Pancreas (tissue), 10 donors: ENCODE data around the gene YJEFN3. TPM values are rescaled to one million over a fixed set of nuclear protein-coding genes. Genes with fewer than 3 reads are reported as not detected.

ENCODE experiments used
- ATAC-seq, 4 donors: fragments of 200-7000 bp; cut with Tn5 transposase; one replicate each; pipeline versions ENCODE4 v1.8.0 to v1.9.1; 2020; ENCODE audit warnings: mild to moderate bottlenecking in 4 of 4, moderate library complexity in 4 of 4
- DNase-seq, 6 donors: peaks; one replicate each; pipeline ENCODE4 v3.0.0-alpha.2; 2020
- FAIRE-seq: peaks from 2 replicates; lab custom pipeline; 2012; peaks lifted over from hg19 to GRCh38; lab: Jason Lieb, UNC
- H3K27ac ChIP-seq, 4 donors: fragments of 200-600 bp; sonication (generic); 1 replicate in 3 of 4; 2 replicates in 1 of 4; pipeline versions ENCODE4 v1.5.0 to v1.8.0; 2020
- H3K27me3 ChIP-seq, 4 donors: fragments of 200-600 bp; one replicate each; pipeline ENCODE4 v1.8.0; 2021
- H3K36me3 ChIP-seq, 3 donors: fragments of 200-600 bp; sonication (generic) in 1 of 3; one replicate each; pipeline versions ENCODE4 v1.5.0 to v1.8.0; 2020 to 2021
- H3K4me1 ChIP-seq, 3 donors: fragments of 200-600 bp; one replicate each; pipeline ENCODE4 v1.8.0; 2021
- H3K4me3 ChIP-seq, 4 donors: fragments of 200-600 bp; sonication (generic) in 2 of 4; one replicate each; pipeline versions ENCODE4 v1.5.0 to v1.8.0; 2020 to 2021
- H3K9me3 ChIP-seq, 4 donors: fragments of 200-600 bp; one replicate each; pipeline ENCODE4 v1.8.0; 2021
- WGBS, 2 donors: extraction: QIAGEN DNeasy Blood & Tissue Kit; methylation state at CpG; one replicate each; pipeline ENCODE4 v1.1.7; 2013; 5-methylcytosine and 5-hydroxymethylcytosine counted together
- intact Hi-C, 3 donors: fragments of 100-400 bp; cut with DNase I; formaldehyde crosslinking; loops; one replicate each; pipeline versions ENCODE4 v1.11.1 to v1.14.2; 2022
- polyA plus RNA-seq, 2 donors: library from polyadenylated mRNA; stranded (reverse); fragments of 200-250 nt; gene quantifications; one replicate each; pipeline ENCODE4 v1.2.3, GENCODE V29; 2013
- total RNA-seq, 6 donors: library from RNA; stranded (reverse); fragmentation: NEBNext Ultra II Directional in 4 of 6; extraction: Animal tissue kit (Norgen Biotek cat#: 25700) in 4 of 6; gene quantifications; one replicate each; pipeline versions ENCODE4 v1.2.1 to v1.2.4, GENCODE V29; 2021 to 2023
- TF ChIP-seq, protein P1 (sequence below), 4 donors: fragments of 200-600 bp; sonication (generic) in 3 of 4; IDR thresholded peaks; one replicate each; pipeline versions ENCODE4 v1.5.0 to v1.8.0; 2021; ENCODE audit warnings: antibody characterized with exemption in 4 of 4
- donor health status: healthy with polysubstance abuse.
- donor health status: DM: no; HTN: no; CAD: no; lungs with moderate emphysema.
- donor health status: DM: no; HTN: no; CAD: no.
- donor health status: control.
- donor health status: control.
- donor health status: Bipolar disorder and iron deficiency.
- donor health status: DM: yes; HTN: yes; CAD: no.
- donor health status: DM: no; HTN: no; CAD: no.
- donor health status: DM: no; HTN: no; CAD: no.
- donor health status: DM: yes; HTN: yes; CAD: no.

YJEFN3 gene
- total and polyA plus RNA-seq, 8 donors, result 0.76 to 38.8 (median 2.3) TPM

- H3K27ac ChIP-seq, result no peak overlapping the region
- intact Hi-C loops, result loop anchor here in 2 of 3 donors (10.0 kb wide), 2 partner anchors 86 to 396 kb away; no protein-coding TSS in a partner anchor
- H3K4me3 ChIP-seq, result no peak overlapping the region
- no peaks in the 10 kb centered on the region for H3K9me3 ChIP-seq
- DNase-seq, result peak in 1 of 6 donors; percentile 24
- no peak for FAIRE-seq
- no peaks in the 10 kb centered on the region for H3K4me1 ChIP-seq
- TF ChIP-seq, protein P1, sequence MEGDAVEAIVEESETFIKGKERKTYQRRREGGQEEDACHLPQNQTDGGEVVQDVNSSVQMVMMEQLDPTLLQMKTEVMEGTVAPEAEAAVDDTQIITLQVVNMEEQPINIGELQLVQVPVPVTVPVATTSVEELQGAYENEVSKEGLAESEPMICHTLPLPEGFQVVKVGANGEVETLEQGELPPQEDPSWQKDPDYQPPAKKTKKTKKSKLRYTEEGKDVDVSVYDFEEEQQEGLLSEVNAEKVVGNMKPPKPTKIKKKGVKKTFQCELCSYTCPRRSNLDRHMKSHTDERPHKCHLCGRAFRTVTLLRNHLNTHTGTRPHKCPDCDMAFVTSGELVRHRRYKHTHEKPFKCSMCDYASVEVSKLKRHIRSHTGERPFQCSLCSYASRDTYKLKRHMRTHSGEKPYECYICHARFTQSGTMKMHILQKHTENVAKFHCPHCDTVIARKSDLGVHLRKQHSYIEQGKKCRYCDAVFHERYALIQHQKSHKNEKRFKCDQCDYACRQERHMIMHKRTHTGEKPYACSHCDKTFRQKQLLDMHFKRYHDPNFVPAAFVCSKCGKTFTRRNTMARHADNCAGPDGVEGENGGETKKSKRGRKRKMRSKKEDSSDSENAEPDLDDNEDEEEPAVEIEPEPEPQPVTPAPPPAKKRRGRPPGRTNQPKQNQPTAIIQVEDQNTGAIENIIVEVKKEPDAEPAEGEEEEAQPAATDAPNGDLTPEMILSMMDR (IDR thresholded peaks at IDR 0.05), result no peak
- no peak for ATAC-seq
- no peaks in the 10 kb centered on the region for H3K27me3 ChIP-seq
- 42 to 54% methylated on average over 13 of the region's 13 CpGs for WGBS, 2 donors
- no peaks in the 10 kb centered on the region for H3K36me3 ChIP-seq
Measured at GRCh38 chr19:19548915-19549759, 20.4 kb downstream of the YJEFN3 start.

GRCh38 chr19:19549804-19550464 lies 21.2 kb downstream of the YJEFN3 start:
- no peaks in the 10 kb centered on the region for H3K27me3 ChIP-seq
- no peaks in the 10 kb centered on the region for H3K9me3 ChIP-seq
- TF ChIP-seq, protein P1 (IDR thresholded peaks at IDR 0.05), result no peak
- no peaks in the 10 kb centered on the region for H3K4me1 ChIP-seq
- 39 to 44% methylated on average over 21 to 23 of the region's 23 CpGs for WGBS, 2 donors
- ATAC-seq (no peak), DNase-seq (no peak), FAIRE-seq (no peak)
- H3K36me3 ChIP-seq, result no peaks in the 10 kb centered on the region
- intact Hi-C loops, result loop anchor here in 2 of 3 donors (10.0 kb wide), 2 partner anchors 85 to 395 kb away; no protein-coding TSS in a partner anchor
- no peak overlapping the region for H3K4me3 ChIP-seq
- no peak overlapping the region for H3K27ac ChIP-seq

- FAIRE-seq, result no peak
- 36 to 37% methylated on average over 8 of the region's 8 CpGs for WGBS, 2 donors
- no peaks in the 10 kb centered on the region for H3K36me3 ChIP-seq
- no peaks in the 10 kb centered on the region for H3K4me1 ChIP-seq
- TF ChIP-seq, protein P1 (IDR thresholded peaks at IDR 0.05), result no peak
- H3K4me3 ChIP-seq, result no peak overlapping the region
- intact Hi-C loops, result no loop called here
- no peak overlapping the region for H3K27ac ChIP-seq
- peak in 1 of 4 donors; percentile 38 for ATAC-seq
- DNase-seq, result no peak
- H3K27me3 ChIP-seq, result no peaks in the 10 kb centered on the region
- no peaks in the 10 kb centered on the region for H3K9me3 ChIP-seq
Measured at GRCh38 chr19:19550485-19550929, 21.8 kb downstream of the YJEFN3 start.

- DNase-seq, result no peak
- ATAC-seq, result no peak
Measured at GRCh38 chr19:19550972-19551852, 22.5 kb downstream of the YJEFN3 start.

More at GRCh38 chr19:19550972-19551852, 22.5 kb downstream of the YJEFN3 start:
- Histone ChIP-seq H3K36me3 (no peaks in the 10 kb centered on the region), H3K27me3 (no peaks in the 10 kb centered on the region), H3K4me3 (no peak overlapping the region), H3K27ac (no peak overlapping the region), H3K9me3 (no peaks in the 10 kb centered on the region), H3K4me1 (no peaks in the 10 kb centered on the region)
- FAIRE-seq, result no peak
- TF ChIP-seq, protein P1 (IDR thresholded peaks at IDR 0.05), result no peak
- intact Hi-C loops, result no loop called here
- WGBS, 2 donors, result 76 to 80% methylated on average over 10 of the region's 10 CpGs
